Muscle of arm (tissue), 12 donors: ENCODE data around the gene CYB561D1. TPM values are rescaled to one million over a fixed set of nuclear protein-coding genes. Genes with fewer than 3 reads are reported as not detected.
A peak's percentile ranks its signal among the peaks of the same experiment; 100 is the strongest.

ENCODE experiments used
- DNase-seq: peaks from one replicate; pipeline ENCODE4 v3.0.0-alpha.2; 2013
- polyA plus RNA-seq, 12 donors: library from polyadenylated mRNA; unstranded; fragments of 120-200 nt; gene quantifications; one replicate each; pipeline ENCODE4 v1.2.1, GENCODE V29; 2013; ENCODE audit not compliant: insufficient read length in 12 of 12

The CYB561D1 gene
- polyA plus RNA-seq, 12 donors: 6.9 to 13.9 (median 9.4) TPM; not detected in 1

DNA sequence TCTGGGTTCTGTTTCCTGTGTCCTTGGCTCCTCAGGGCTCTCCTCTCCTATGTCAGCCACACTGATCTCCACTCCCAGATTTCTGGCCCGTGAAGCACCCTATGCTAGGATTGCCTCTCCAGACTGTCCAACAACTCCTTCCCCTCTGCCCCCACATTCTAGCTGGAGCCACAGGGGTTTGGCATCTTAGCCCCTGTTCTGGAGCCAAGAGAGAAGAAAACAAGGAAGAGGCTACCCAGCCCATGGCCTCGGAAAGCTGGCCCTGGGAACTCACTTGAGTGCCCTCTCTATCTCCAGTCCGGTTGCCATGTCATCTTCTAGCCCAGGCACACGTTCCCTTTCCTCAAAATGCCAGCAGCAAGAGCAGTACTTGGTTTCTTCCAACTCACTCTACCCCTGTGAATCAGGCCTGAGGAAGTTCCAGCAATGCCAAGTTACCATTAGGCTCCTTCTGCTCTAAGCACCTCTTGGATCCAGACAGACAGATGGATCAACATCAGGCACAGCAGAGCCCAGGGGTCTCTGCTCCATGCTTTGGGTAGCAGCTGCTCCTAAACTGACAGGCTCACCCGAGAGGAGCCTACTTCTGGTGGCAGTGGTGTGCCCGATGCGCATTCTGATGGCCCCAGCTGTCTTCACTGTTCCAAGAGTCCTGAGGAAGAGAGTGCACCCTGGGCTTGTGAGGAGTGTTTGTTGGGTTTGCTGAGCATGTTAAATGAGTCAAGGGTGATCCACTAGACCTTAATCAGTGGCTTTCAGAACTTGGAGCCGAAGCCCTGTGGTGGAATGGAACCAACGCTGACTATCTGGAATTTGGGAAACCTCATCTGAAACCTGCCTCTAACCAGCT, 34.2 kb downstream of the CYB561D1 start:
- DNase-seq: no peak

DNA sequence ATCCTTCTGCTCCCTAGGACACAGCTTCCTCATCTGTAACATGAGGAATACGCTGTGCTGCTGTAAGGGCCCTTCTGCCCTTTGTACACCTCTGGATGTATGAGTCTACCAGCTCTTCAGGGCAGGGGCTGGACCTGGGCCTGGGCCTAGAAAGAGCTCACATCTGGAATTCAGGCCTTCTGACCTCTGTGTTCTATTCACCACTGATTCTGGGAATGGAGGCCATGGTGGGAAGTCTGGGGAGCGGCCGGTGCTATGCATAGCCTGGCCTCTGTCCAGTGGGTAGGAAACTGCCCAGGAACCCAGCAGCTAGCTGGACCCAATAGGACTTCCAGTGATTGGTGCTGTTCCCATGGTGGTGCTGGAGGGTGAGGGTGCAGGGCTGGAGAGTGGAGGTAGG, 34.8 kb downstream of the CYB561D1 start:
- no peak for DNase-seq

DNA sequence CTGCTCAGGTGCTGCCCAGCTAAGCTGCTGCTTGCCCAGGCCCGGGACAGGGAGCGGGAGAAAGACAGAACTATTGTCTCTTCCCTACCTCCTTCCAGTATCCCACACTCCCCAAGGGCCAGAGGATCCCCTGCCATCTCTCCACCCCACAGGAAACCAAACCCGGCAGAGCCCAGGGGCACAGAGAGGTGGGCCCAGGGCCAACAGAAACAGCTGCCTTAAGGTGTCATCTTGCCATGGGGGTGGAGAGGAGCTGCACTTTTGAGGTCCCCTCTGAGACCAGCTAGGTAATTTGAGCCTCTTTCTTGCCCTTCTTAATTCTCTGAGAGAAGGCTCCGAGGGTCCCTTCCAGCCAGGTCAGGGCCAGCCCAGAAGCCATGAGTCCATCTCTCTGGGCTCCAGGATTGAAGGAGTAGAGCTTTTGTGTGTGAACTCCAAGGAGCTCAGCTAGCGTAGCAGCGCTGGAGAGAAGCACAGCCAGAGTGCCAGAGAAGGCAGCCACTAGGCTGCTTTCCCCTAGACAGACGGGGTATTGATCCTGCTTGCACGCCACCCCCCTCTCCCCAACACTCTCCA, 36.1 kb downstream of the CYB561D1 start:
- no peak for DNase-seq

DNA sequence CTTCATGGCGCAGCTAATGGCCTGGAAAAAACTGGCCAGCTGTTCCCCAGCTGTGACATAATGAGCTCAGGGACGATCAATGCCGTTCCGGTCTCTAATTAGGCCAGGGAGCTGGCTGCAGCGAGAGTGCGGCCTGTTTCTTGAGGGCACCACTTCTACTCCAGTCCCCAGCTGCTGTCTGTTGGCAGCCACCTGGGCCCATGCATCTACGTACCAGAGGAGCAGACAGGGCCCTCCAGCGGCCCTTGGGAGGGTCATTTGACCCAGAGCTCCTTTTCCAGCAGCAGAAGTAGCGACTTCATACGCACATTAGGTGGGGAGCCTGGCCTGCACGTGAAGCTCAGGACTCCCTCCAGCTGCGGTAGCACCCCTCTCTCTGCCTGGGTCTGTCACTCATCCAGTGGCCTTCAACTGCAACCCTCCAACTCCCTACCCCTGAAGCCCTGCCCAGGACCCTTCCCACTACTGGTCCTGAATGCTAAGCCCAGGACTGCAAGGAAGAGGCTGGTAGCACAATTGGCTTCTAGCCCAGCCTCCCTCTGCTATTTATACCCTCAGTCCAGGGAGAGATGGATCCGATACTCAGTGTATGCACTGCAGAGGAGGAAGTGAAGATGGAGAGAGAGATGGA, 36.7 kb downstream of the CYB561D1 start:
- no peak for DNase-seq

DNA sequence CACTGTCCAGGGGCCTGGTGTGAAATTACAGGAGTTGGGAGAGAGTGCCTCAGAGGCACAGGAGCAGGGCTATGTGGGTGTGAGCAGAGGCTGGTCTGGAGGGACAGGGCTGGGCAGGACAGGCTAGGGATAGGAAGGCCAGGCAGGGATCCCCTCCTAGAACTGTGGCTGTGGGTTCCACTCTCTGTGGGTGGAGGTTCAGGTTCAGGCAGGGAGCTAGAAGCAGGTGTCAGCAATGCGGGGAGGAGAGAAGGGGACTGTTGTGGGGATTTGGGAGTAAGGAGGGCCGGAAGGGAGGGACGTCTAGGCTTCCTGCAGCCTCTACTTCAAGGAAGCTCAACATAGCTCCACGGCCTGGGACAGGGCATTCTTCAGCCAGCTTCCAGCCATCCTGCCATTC, 37.5 kb downstream of the CYB561D1 start:
- DNase-seq: no peak

DNA sequence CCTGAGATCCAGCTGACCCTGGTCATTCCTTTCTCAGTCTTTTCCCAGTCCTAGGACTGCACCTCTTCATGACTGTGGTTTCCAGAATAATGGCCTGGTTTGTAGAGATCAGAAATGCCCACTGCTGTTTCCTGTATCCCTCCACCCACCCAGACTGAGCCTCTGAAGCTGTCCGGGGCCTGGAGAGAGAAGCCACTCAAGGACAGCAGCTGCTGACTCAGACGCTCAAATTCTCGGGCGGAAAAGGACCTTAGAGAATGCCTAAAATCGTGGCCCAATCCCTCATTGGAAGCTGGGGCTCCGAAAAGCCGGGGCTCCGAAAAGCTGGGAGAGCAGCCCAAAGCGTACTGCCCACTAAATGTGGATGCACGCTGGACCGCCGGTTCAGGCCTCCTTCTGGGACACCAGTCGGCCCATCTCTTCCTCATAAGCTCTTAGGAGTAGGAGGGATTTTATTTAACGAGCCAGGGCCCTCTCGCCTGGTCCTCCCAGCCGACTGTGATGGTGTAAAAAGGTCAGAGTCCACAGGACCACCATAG, 38.0 kb downstream of the CYB561D1 start:
- no peak for DNase-seq

DNA sequence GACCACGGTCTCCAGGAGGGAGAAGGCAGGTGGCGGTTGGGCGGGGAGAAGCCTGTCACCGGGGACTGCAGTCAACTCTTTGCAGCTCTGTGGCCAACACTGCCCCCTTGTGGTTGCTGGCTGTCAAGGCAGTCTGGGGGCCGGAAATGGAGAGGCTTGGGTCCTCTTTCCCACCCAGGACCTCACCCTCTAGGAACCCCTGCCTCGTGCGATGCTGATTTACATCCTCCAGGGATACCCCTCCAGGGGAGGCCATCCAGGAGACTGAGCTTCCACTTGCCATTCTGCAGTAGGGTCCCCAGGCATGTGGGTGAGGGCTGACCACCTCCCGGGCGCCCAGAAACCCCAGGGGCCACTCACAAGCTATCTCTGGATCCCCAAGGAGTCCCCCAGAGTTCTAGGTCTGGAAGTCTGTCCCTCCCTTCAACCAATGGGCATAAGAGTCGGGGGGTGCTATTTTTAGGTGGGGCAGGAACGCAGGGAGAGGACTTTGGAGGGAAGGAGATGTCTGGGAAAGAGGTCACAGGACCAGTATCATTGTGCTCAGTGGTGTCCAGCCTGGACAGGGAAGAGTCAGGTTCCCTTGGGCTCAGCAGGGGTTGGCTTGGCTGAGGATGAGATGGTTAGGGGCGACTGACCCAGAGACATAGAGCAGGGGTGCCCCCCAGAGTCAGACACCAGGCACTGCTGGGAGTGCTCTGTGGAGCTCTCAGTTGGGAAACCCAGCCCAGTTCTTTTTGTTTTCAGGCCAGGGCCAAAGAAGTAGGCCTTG, 38.7 kb downstream of the CYB561D1 start:
- peak; percentile 87 for DNase-seq

DNA sequence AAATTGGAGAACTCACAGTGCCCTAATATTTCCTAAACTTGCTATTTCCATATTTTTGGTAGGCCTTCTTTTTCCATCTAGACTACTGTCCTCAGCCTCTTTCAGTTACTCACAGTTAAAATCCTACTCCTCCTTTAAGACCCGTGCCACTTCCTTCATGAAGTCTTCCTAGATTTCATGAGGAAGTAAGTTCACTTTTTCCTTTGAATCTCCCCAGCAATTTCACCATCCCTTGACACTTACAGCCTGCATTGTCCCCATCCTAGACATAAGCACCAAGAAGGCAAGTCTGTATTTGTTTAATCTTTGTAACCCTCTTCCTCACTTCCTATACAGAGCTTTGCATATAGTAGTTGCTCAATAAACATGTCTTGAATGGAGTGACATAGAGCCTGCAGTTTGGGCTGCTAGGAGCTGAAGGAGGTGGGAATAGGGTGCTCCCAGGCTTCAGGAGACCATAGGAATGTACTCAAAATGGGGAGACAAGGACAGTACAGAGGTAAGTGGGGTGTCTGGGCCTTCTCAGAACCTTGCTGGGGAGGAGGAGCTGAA, 40.5 kb downstream of the CYB561D1 start:
- no peak for DNase-seq

DNA sequence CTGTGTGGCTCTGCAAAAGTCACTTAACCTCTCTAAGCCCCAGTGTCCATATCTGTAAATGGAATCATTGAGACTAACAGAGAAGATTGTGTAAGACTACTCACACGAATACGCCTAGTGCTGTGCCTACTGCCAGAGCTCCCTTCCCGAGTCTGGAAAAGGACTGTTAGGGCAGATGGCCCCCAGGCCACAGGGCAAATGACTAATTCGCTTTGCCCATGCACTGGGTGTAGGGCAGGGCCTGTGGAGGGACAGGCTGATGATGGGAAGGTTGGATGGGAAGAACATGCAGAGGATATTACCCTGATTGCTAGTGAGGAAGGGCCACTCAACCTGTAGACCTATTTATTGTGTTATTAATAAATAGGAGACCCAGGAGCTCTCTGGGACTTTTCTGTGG, 41.6 kb downstream of the CYB561D1 start:
- DNase-seq: no peak

DNA sequence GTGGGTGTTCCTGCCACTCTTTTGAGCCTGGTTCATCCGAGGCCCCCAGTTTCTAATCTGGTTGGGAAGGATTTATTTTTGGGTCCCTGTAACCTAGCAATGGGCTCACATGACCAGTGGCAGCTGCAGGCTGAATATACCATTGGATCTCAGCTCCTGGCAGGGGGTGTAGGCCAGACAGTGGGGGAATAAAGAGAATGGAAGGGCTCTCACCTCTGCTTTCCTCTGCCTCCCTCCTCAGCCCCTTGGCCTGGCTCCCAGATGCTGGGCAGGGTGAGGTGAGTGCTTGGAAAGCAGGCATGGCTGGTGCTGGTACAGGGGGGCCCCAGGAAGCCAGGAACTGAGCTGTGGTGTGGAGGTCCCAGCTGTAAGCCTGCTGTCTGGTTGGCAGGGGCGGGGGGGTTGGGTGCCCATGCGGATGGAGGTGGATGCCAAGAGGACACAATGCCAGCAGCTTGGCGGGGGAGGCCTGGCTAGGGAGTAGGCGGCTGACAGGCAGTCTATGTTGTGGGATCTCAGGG, 42.1 kb downstream of the CYB561D1 start:
- no peak for DNase-seq

DNA sequence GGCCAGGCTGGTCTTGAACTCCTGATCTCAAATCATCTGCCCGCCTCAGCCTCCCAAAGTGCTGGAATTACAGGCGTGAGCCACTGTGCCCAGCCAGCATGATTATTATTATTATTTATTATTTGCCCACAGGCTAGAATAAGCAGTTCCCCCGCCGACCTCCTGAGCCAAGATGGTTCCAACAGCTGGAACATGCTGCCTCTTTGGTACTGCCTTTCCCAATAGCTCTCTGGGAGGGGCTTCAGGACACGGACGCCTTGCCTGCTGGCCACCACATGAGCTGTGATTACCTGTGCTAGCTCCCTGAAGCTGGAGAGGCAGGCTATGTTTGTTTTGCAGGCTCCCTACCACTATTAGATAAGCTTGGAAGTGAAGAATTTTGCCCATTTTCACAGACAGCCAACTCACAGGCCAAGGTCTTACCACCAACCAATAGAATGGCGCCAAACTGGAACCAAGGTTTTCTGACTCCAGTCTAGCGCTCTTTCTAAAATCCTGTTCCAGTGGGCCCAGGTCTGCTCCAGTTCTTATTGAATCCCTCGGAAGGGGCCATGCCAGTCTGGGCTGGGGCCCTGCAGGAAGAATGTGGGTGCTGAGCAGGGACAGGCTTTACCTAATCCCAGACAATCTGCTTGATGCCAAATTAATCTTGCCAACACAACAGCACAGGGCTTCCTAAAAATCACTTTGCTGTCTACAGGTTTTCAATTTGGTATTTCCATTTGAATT, 43.7 kb downstream of the CYB561D1 start:
- DNase-seq: no peak

DNA sequence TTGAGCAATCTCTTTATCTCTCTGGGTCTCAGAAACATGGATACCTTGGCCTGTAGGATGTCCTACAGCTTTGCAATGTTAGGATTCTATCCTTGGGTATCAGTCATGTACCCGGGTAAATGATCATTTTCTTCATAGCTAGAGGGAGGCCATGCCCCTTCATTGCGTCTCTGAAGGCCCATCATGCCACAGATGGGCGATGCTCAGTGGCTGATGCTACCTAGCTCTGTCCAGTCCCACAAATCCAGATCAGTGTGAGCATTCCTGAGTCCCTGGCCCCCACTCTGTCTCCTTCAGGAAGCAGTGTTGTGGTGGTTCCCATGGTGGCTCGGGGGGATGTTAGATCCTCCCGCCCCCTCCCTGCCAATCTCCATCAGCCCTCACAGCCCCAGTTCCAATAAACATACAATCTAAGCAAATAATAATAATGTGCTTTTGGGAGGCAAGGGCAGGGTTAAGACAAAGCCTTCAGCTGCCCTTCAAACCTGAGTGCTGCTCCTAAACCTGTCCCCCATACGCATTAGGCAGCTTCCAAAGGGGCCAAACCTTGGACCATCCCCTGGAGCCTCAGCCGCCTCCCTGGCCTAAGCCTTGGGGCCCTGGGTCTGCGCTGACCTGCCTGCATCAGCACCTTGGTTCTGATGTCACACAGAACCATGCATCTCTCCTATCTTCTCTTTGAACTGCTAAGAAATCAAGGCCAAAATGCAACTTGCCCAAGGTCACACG, 45.1 kb downstream of the CYB561D1 start:
- DNase-seq: no peak

DNA sequence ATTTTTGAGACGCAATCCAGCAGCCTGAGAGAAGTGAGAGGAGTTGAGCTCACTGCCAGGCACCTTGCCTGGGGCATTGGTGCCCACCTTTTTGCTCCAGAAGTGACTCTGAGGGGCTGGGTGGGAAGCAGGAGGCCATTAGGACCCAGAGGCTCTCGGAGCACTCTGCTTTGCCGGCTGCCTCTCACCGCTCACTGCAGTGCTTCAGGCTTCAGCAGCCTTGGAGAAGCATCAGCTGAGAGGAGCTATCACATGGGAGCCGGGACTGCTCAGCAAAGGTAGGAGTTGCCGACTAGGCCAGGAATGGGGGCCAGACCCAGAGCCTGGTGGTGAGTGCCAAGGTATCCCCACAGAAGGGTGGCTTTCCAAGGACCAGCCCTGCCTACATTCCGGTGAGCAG, 45.8 kb downstream of the CYB561D1 start, which contains the start of gene GPR61:
Gene GPR61, plus strand, starts transcription at position 197 of the 400 bp plus-strand sequence. CDS start 3,151 bp downstream, outside the sequence.
- DNase-seq: no peak

DNA sequence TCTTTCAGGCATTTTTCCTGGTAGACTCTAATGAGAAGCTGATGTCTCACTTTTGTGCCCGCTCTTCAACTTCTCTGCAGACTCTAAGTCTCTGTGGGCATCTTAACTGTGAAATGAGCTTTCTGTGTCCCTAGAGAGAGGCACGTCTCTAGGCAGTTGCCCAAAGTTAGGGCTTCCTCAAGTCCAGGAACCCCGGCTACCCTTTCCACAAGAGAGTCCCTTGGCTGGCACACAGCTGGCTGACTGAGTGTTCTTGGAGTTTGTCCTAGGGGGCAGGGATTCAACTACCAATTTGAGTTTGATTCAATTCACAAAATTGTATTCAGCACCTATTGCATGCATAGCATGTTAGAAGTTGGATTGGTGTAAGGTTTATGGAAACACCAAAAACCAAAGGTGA, 47.2 kb downstream of the CYB561D1 start:
- DNase-seq: no peak

DNA sequence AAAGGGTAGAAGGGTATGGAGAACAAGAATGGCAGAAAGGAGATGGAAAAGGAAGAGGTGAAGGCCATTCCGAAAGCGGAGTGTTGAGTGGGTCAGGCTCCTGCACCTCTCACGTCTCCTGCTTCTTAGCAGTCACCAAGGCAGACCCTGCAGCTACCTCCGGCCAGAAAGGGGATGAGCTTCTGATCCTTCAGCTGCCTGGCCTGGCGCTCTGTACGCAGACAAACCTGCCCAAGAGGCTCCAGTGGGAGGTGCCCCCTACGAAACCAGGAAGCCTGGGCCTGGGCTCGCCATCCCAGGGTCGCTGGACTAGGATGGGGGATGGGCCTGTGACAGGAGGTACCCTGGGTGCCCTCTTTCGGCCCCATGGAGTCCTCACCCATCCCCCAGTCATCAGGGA, 48.8 kb downstream of the CYB561D1 start:
- no peak for DNase-seq

DNA sequence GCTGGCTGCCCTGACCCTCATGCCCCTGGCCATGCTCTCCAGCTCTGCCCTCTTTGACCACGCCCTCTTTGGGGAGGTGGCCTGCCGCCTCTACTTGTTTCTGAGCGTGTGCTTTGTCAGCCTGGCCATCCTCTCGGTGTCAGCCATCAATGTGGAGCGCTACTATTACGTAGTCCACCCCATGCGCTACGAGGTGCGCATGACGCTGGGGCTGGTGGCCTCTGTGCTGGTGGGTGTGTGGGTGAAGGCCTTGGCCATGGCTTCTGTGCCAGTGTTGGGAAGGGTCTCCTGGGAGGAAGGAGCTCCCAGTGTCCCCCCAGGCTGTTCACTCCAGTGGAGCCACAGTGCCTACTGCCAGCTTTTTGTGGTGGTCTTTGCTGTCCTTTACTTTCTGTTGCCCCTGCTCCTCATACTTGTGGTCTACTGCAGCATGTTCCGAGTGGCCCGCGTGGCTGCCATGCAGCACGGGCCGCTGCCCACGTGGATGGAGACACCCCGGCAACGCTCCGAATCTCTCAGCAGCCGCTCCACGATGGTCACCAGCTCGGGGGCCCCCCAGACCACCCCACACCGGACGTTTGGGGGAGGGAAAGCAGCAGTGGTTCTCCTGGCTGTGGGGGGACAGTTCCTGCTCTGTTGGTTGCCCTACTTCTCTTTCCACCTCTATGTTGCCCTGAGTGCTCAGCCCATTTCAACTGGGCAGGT, 49.5 kb downstream of the CYB561D1 start:
- DNase-seq: no peak

DNA sequence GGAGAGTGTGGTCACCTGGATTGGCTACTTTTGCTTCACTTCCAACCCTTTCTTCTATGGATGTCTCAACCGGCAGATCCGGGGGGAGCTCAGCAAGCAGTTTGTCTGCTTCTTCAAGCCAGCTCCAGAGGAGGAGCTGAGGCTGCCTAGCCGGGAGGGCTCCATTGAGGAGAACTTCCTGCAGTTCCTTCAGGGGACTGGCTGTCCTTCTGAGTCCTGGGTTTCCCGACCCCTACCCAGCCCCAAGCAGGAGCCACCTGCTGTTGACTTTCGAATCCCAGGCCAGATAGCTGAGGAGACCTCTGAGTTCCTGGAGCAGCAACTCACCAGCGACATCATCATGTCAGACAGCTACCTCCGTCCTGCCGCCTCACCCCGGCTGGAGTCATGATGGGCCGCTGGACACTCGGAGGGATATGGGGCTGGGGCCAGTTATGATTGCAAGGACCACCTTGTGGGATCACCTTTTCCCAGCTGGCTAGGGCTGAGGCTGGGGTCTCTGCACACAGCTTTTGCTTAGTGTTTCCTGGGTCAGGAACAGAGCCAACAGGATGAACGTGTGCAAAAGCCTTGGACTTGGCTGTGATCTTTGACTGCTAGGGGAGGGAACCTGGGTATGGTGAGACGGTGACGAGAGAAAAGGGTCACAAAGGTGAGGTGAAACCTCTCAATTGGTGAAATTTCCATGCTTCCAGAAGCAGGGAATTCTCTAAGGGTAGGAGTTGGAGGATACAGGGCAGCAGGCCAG, 50.3 kb downstream of the CYB561D1 start:
- no peak for DNase-seq

DNA sequence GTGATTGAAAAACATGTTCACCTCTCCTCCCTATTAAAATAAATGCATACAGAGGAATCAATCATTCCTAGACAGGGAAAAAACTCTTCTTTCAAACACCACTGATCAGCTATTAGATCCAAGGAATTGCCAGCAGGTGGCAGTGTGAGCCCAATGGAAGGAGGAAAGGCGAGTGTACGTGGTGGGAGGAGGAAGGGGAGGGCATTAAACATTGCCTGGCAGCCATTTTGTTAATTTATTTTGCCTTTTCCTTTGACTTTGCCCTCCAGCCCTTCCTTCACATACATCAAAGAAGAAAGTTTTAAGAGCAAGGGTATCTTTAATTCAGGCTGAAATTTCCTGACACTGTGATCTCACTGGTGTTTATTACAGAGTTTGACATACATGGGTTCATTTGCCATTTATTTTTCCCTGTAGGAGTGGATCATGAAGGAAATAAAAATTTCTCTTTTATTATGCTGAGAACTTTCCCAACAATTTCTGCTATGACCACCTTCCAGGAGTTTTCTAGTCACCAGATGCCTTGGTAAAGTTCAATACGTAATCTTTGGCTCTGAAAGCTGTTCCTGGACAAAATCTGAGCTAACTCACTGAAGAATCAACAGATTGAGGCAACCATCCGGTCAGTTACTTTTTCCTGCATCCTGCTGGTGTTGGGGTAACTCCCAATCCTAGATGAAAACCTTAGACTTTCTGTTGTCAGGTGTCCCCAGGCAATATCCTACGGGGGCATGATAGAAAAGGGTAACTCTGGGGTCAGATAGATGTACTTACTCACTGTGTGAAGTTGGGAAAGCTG, 52.6 kb downstream of the CYB561D1 start:
- peak; percentile 93 for DNase-seq
